Nephron (organoid): ENCODE measurements around the gene RREB1.

ENCODE experiments used
- H3K27ac Mint-ChIP-seq, 3 experiments: 2 replicates each; pipeline ENCODE4 v1.8.0; 2020; ENCODE audit warnings: mixed read lengths in 3 of 3, mild to moderate bottlenecking in 2 of 3, moderate library complexity in 1 of 3
- H3K27me3 Mint-ChIP-seq: 2 replicates; pipeline ENCODE4 v1.8.0; 2021; ENCODE audit warnings: low read depth, mild to moderate bottlenecking, moderate library complexity, mixed read lengths
- H3K36me3 Mint-ChIP-seq: 2 replicates; pipeline ENCODE4 v1.8.0; 2020; ENCODE audit warnings: low read depth, mixed read lengths
- H3K4me1 Mint-ChIP-seq: 2 replicates; pipeline ENCODE4 v1.8.0; 2020; ENCODE audit warnings: mixed read lengths
- H3K4me3 Mint-ChIP-seq, 3 experiments: 2 replicates each; pipeline ENCODE4 v1.8.0; 2020; ENCODE audit warnings: mild to moderate bottlenecking in 3 of 3, mixed read lengths in 3 of 3, moderate library complexity in 2 of 3
- H3K9me3 Mint-ChIP-seq: 2 replicates; pipeline ENCODE4 v1.8.0; 2020; ENCODE audit warnings: mixed read lengths
- CTCF ChIP-seq, 3 experiments: fragments of 200-600 bp; sonication (generic); IDR thresholded peaks; one replicate each; pipeline ENCODE4 v1.5.0; 2021; ENCODE audit warnings: antibody characterized with exemption in 3 of 3; ENCODE audit not compliant: unreplicated experiment in 3 of 3

Gene RREB1

GRCh38 chr6:7075341-7076000 is 32.3 kb upstream of the RREB1 start:
- Mint-ChIP-seq H3K36me3 (no peaks in the 10 kb centered on the region), H3K27ac (no peak overlapping the region), H3K27me3 (no peaks in the 10 kb centered on the region), H3K4me3 (no peak overlapping the region), H3K9me3 (no peaks in the 10 kb centered on the region), H3K4me1 (no peaks in the 10 kb centered on the region)
- TF ChIP-seq CTCF (IDR thresholded peaks at IDR 0.05; ENCODE audit: unreplicated experiment in 3 of 3): no peak

GRCh38 chr6:7077856-7078255 is 29.9 kb upstream of the RREB1 start:
- H3K4me3 Mint-ChIP-seq: no peak overlapping the region
- H3K27ac Mint-ChIP-seq: no peak overlapping the region
- no peaks in the 10 kb centered on the region for H3K4me1 Mint-ChIP-seq
- no peaks in the 10 kb centered on the region for H3K36me3 Mint-ChIP-seq
- no peaks in the 10 kb centered on the region for H3K27me3 Mint-ChIP-seq
- H3K9me3 Mint-ChIP-seq: no peaks in the 10 kb centered on the region
- TF ChIP-seq CTCF (IDR thresholded peaks at IDR 0.05; ENCODE audit: unreplicated experiment in 3 of 3): no peak

- no peaks in the 10 kb centered on the region for H3K4me1 Mint-ChIP-seq
- H3K4me3 Mint-ChIP-seq: no peak overlapping the region
- no peak overlapping the region for H3K27ac Mint-ChIP-seq
Measured at GRCh38 chr6:7078856-7079255, 28.9 kb upstream of the RREB1 start.

GRCh38 chr6:7080311-7080710 is 27.4 kb upstream of the RREB1 start:
- H3K27ac Mint-ChIP-seq: no peak overlapping the region
- H3K4me1 Mint-ChIP-seq: no peaks in the 10 kb centered on the region
- H3K9me3 Mint-ChIP-seq: no peaks in the 10 kb centered on the region
- no peak overlapping the region for H3K4me3 Mint-ChIP-seq
- no peaks in the 10 kb centered on the region for H3K36me3 Mint-ChIP-seq
- H3K27me3 Mint-ChIP-seq: peaks cover 3% of the 10 kb centered on the region
- no peak for TF ChIP-seq CTCF (IDR thresholded peaks at IDR 0.05; ENCODE audit: unreplicated experiment in 3 of 3)

More at GRCh38 chr6:7078856-7079255, 28.9 kb upstream of the RREB1 start:
- no peaks in the 10 kb centered on the region for H3K36me3 Mint-ChIP-seq
- no peaks in the 10 kb centered on the region for H3K27me3 Mint-ChIP-seq
- TF ChIP-seq CTCF (IDR thresholded peaks at IDR 0.05; ENCODE audit: unreplicated experiment in 3 of 3): no peak
- H3K9me3 Mint-ChIP-seq: no peaks in the 10 kb centered on the region

- TF ChIP-seq CTCF (IDR thresholded peaks at IDR 0.05; ENCODE audit: unreplicated experiment in 3 of 3): no peak
- H3K27ac Mint-ChIP-seq: no peak overlapping the region
- H3K9me3 Mint-ChIP-seq: no peaks in the 10 kb centered on the region
- H3K4me1 Mint-ChIP-seq: peaks cover 19% of the 10 kb centered on the region
- no peaks in the 10 kb centered on the region for H3K36me3 Mint-ChIP-seq
- H3K4me3 Mint-ChIP-seq: no peak overlapping the region
- H3K27me3 Mint-ChIP-seq: peaks cover 3% of the 10 kb centered on the region
Measured at GRCh38 chr6:7085911-7086310, 21.9 kb upstream of the RREB1 start.

- peaks cover 19% of the 10 kb centered on the region for H3K4me1 Mint-ChIP-seq
- no peak for TF ChIP-seq CTCF (IDR thresholded peaks at IDR 0.05; ENCODE audit: unreplicated experiment in 3 of 3)
- H3K36me3 Mint-ChIP-seq: no peaks in the 10 kb centered on the region
- H3K27ac Mint-ChIP-seq: no peak overlapping the region
- peak overlapping the region in 2 of 3 experiments; percentile 35 to 45 for H3K4me3 Mint-ChIP-seq
- H3K27me3 Mint-ChIP-seq: peaks cover 3% of the 10 kb centered on the region
- H3K9me3 Mint-ChIP-seq: no peaks in the 10 kb centered on the region
Measured at GRCh38 chr6:7086488-7086887, 21.3 kb upstream of the RREB1 start.
